GM12892 (cell line): Measurements from ENCODE around the gene CACNA1B.
"Not testable (repeated sequence)": the region's sequence is repeated elsewhere in the genome, so short reads cannot be mapped to it uniquely, and the experiment has no call there.

ENCODE experiments used
- POLR2AphosphoS5 ChIP-seq: IDR thresholded peaks from 2 replicates; pipeline ENCODE4 v1.6.1; 2011; ENCODE audit warnings: low read depth, low read length, control low read depth
- TAF1 ChIP-seq: IDR thresholded peaks from 2 replicates; pipeline ENCODE4 v1.6.1; 2011; ENCODE audit warnings: low read depth, mild to moderate bottlenecking, control low read depth, low read length, borderline replicate concordance

GRCh38 chr9:138147556-138147955, 270.0 kb downstream of the CACNA1B start:
- not testable (repeated sequence) for TF ChIP-seq POLR2AphosphoS5, TAF1
